ENCODE measurements around the gene CALML6. TPM values are rescaled to one million over a fixed set of nuclear protein-coding genes. Genes with fewer than 3 reads are reported as not detected.

CALML6 gene
- total RNA-seq, 1 donor from 2014 or later: 1.3 TPM

DNA sequence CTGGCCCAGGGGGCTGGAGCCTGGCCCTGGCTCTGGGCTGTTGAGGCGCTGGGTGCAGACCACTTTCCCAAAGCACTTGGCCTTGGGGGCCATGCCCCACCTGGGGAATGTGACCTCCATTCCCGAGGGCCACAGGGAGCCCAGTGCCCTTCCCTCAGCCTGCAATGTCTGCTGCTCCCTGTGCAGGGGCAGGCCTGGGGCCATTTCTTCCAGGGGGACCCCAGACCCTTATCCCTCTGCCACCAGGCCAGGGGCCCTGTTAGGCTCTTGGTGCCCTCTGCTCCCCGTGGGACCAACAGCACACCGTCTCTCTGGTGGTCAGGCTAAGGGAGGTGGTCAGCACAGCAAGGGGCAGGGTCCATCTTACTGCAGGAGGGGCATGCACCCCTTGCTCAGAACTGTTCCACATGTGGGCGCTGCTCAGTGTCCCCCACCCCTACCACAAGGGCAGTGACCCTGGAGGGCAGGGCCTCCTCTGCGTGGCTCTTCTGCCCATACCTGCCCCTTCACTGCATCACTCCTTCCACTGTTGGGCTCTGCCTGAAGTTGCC, 5.1 kb downstream of the CALML6 start:
- POLR2A ChIA-PET: interaction anchor here (0.8 to 1.1 kb wide), 4 partner anchors 10 to 144 kb away, joined by 3 to 5 read pairs (median 4); no protein-coding TSS in a partner anchor
- TF ChIP-seq CTCF (IDR thresholded peaks at IDR 0.05): no peak
- peaks cover 4% of the 10 kb centered on the region for H3K27me3 Mint-ChIP-seq
- no peaks in the 10 kb centered on the region for H3K4me1 Mint-ChIP-seq
- H3K9me3 Mint-ChIP-seq: no peaks in the 10 kb centered on the region
- CTCF ChIA-PET: no interaction called here
- intact Hi-C loops (cut with micrococcal nuclease): no loop called here
- no peak overlapping the region for H3K27ac Mint-ChIP-seq
- no peaks in the 10 kb centered on the region for H3K36me3 Mint-ChIP-seq (ENCODE audit: low read depth)
- ATAC-seq (ENCODE audit: low read depth) (no peak), DNase-seq (no peak)
- H3K4me3 Mint-ChIP-seq: no peak overlapping the region

GRCh38 chr1:1920608-1921458, 5.8 kb downstream of the CALML6 start:
- POLR2A ChIA-PET: interaction anchor here (0.8 kb wide), 1 partner anchor 12 kb away, joined by 4 read pairs; no protein-coding TSS in a partner anchor
- H3K4me1 Mint-ChIP-seq: no peaks in the 10 kb centered on the region
- no peak for DNase-seq

GRCh38 chr1:1921459-1921862, 6.4 kb downstream of the CALML6 start:
- ChIA-PET POLR2A (no interaction called here), CTCF (no interaction called here)
- H3K9me3 Mint-ChIP-seq: no peaks in the 10 kb centered on the region
- no peaks in the 10 kb centered on the region for H3K4me1 Mint-ChIP-seq
- no peak for ATAC-seq (ENCODE audit: low read depth)
- H3K27ac Mint-ChIP-seq: no peak overlapping the region
- peaks cover 7% of the 10 kb centered on the region for H3K27me3 Mint-ChIP-seq
- intact Hi-C loops (cut with micrococcal nuclease): no loop called here
- no peak overlapping the region for H3K4me3 Mint-ChIP-seq
- DNase-seq: no peak
- no peak for TF ChIP-seq CTCF (IDR thresholded peaks at IDR 0.05)
- no peaks in the 10 kb centered on the region for H3K36me3 Mint-ChIP-seq (ENCODE audit: low read depth)

More at GRCh38 chr1:1920608-1921458, 5.8 kb downstream of the CALML6 start:
- Mint-ChIP-seq H3K36me3 (ENCODE audit: low read depth) (no peaks in the 10 kb centered on the region), H3K27me3 (peaks cover 4% of the 10 kb centered on the region), H3K27ac (no peak overlapping the region), H3K4me3 (no peak overlapping the region), H3K9me3 (no peaks in the 10 kb centered on the region)
- no peak for TF ChIP-seq CTCF (IDR thresholded peaks at IDR 0.05)
- no peak for ATAC-seq (ENCODE audit: low read depth)
- CTCF ChIA-PET: no interaction called here
- intact Hi-C loops (cut with micrococcal nuclease): no loop called here

DNA sequence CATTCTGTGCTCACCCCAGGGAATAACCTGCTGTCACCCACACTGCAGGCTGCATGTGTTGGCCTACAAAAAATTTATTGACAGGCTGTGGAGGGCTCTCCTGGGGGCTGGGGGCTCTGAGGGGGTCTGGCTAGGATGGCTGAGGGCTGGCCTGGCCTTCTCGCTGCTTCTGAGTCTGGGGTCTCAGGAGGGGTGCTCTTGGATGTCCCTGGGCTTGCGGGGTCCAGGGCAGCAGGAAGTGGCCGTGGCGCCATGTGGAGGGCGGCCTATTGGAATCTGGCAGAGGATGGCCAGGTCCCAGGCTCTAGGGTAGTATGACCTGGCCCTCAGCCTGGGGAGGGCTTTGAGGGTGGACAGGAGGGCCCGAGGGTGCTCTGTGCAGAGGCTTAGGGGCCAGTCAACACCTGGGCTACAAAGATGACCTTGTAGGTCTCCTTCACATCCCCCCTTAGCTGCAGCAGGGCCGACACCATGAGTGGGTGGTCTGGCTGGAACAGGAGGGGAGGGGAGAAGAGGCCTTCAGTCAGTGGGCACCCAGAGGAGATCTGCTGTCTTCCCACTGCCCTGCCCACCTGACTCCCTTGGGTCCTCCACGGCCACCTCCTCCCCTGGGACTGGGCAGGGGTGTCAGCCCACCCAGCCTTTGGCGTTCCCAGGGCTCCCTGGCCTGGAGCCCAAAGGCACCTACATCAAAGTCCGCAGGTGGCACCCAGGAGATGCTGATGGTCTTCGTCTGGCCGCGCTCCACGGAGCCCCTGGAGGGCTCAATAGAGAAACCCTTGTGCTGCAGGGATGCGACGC, 7.0 kb downstream of the CALML6 start:
- no peak for ATAC-seq (ENCODE audit: low read depth)
- H3K36me3 Mint-ChIP-seq (ENCODE audit: low read depth): no peaks in the 10 kb centered on the region
- ChIA-PET POLR2A (no interaction called here), CTCF (no interaction called here)
- H3K27ac Mint-ChIP-seq: no peak overlapping the region
- no peak for TF ChIP-seq CTCF (IDR thresholded peaks at IDR 0.05)
- no peak for DNase-seq
- H3K9me3 Mint-ChIP-seq: no peaks in the 10 kb centered on the region
- no peaks in the 10 kb centered on the region for H3K4me1 Mint-ChIP-seq
- H3K4me3 Mint-ChIP-seq: no peak overlapping the region
- intact Hi-C loops (cut with micrococcal nuclease): no loop called here
- H3K27me3 Mint-ChIP-seq: peaks cover 7% of the 10 kb centered on the region

DNA sequence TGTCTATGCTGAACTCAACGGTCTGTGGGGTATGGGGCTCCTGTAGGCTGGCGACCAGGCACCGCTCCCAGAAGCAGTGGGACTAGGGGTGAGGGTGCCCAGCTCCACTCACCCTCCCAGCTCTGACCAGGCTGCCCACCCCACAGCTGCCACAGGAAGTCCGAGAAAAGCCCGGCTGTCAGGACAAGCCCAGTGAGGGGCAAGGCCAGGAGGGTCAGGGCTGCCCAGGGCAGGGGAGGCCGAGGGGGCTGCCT, 7.6 kb downstream of the CALML6 start:
- Mint-ChIP-seq H3K27me3 (peaks cover 7% of the 10 kb centered on the region), H3K27ac (no peak overlapping the region), H3K36me3 (ENCODE audit: low read depth) (no peaks in the 10 kb centered on the region), H3K9me3 (no peaks in the 10 kb centered on the region), H3K4me1 (no peaks in the 10 kb centered on the region), H3K4me3 (no peak overlapping the region)
- POLR2A ChIA-PET: no interaction called here
- TF ChIP-seq CTCF (IDR thresholded peaks at IDR 0.05): no peak
- intact Hi-C loops (cut with micrococcal nuclease): no loop called here
- CTCF ChIA-PET: interaction anchor here (0.9 kb wide), 1 partner anchor 122 kb away, joined by 3 read pairs; no protein-coding TSS in a partner anchor
- ATAC-seq (ENCODE audit: low read depth): no peak
- DNase-seq: no peak
